Mesenchymal stem cell (in vitro differentiated cells and primary cell): ENCODE results near the gene MEOX1.

Experiments
- DNase-seq: peaks from one replicate; pipeline ENCODE4 v3.0.0-alpha.2; 2013
- H2AFZ ChIP-seq: one replicate; pipeline ENCODE4 v1.6.1; 2013; ENCODE audit warnings: low read depth, mild to moderate bottlenecking, control low read depth, inconsistent platforms, low read length, moderate library complexity
- H2AK5ac ChIP-seq: 2 replicates; pipeline ENCODE4 v1.6.1; 2013; ENCODE audit warnings: low read length, moderate library complexity, mild to moderate bottlenecking, inconsistent platforms; ENCODE audit not compliant: severe bottlenecking
- H2BK120ac ChIP-seq: one replicate; pipeline ENCODE4 v1.6.1; 2013; ENCODE audit warnings: low read depth, mild to moderate bottlenecking, inconsistent platforms, low read length, moderate library complexity
- H2BK12ac ChIP-seq, 2 experiments: one replicate each; pipeline ENCODE4 v1.6.1; 2013; ENCODE audit warnings: inconsistent platforms in 2 of 2, low read length in 2 of 2, mild to moderate bottlenecking in 2 of 2, moderate library complexity in 2 of 2, control low read depth in 1 of 2
- H2BK15ac ChIP-seq: one replicate; pipeline ENCODE4 v1.6.1; 2013; ENCODE audit warnings: mild to moderate bottlenecking, low read depth, inconsistent platforms; ENCODE audit not compliant: poor library complexity, severe bottlenecking
- H2BK5ac ChIP-seq: 2 replicates; pipeline ENCODE4 v1.6.1; 2013; ENCODE audit warnings: low read depth, mild to moderate bottlenecking, low read length, control low read depth, inconsistent platforms; ENCODE audit not compliant: poor library complexity, severe bottlenecking
- H3K14ac ChIP-seq, 2 experiments: one replicate each; pipeline ENCODE4 v1.6.1; 2013; ENCODE audit warnings: inconsistent platforms in 2 of 2, low read length in 2 of 2, control low read depth in 1 of 2, mild to moderate bottlenecking in 1 of 2, moderate library complexity in 1 of 2
- H3K18ac ChIP-seq, 2 experiments: one replicate each; pipeline ENCODE4 v1.6.1; 2013; ENCODE audit warnings: inconsistent platforms in 2 of 2, low read length in 2 of 2, control low read depth in 1 of 2, low read depth in 1 of 2, mild to moderate bottlenecking in 1 of 2
- H3K23ac ChIP-seq, 2 experiments: one replicate each; pipeline ENCODE4 v1.6.1; 2013; ENCODE audit warnings: inconsistent platforms in 2 of 2, low read length in 2 of 2, mild to moderate bottlenecking in 2 of 2, moderate library complexity in 2 of 2, control low read depth in 1 of 2
- H3K27ac ChIP-seq: 2 replicates; pipeline ENCODE4 v1.5.1; 2013; ENCODE audit warnings: mild to moderate bottlenecking, moderate library complexity, low read length, control low read depth, inconsistent platforms; ENCODE audit not compliant: poor library complexity, severe bottlenecking
- H3K27me3 ChIP-seq, 2 experiments: 2 replicates each; pipeline versions ENCODE4 v1.6.1 to v1.7.0; 2013; ENCODE audit warnings: low read length in 2 of 2, mild to moderate bottlenecking in 2 of 2, moderate library complexity in 2 of 2, control low read depth in 1 of 2, inconsistent platforms in 1 of 2; ENCODE audit not compliant: control insufficient read depth in 1 of 2, insufficient read depth in 1 of 2
- H3K36me3 ChIP-seq, 2 experiments: 2 replicates each; pipeline versions ENCODE4 v1.6.1 to v1.7.0; 2013; ENCODE audit warnings: low read length in 2 of 2, control low read depth in 1 of 2, inconsistent platforms in 1 of 2, low read depth in 1 of 2, mild to moderate bottlenecking in 1 of 2; ENCODE audit not compliant: insufficient read depth in 2 of 2, control insufficient read depth in 1 of 2
- H3K4ac ChIP-seq, 2 experiments: one replicate each; pipeline ENCODE4 v1.6.1; 2013; ENCODE audit warnings: inconsistent platforms in 2 of 2, low read length in 2 of 2, mild to moderate bottlenecking in 2 of 2, moderate library complexity in 2 of 2, control low read depth in 1 of 2, low read depth in 1 of 2
- H3K4me1 ChIP-seq: 2 replicates; pipeline ENCODE4 v1.6.1; 2013; ENCODE audit warnings: low read depth, low read length, control low read depth; ENCODE audit not compliant: control insufficient read depth, insufficient read depth
- H3K4me2 ChIP-seq: 2 replicates; pipeline ENCODE4 v1.6.1; 2013; ENCODE audit warnings: low read length, mild to moderate bottlenecking, inconsistent platforms; ENCODE audit not compliant: poor library complexity, severe bottlenecking
- H3K4me3 ChIP-seq, 2 experiments: 2 replicates each; pipeline versions ENCODE4 v1.5.1 to v1.7.0; 2013; ENCODE audit warnings: low read length in 2 of 2, mild to moderate bottlenecking in 2 of 2, control low read depth in 1 of 2, low read depth in 1 of 2; ENCODE audit not compliant: insufficient read depth in 1 of 2
- H3K79me1 ChIP-seq: replicated peaks from 2 replicates; pipeline ENCODE4 v1.6.1; 2013; ENCODE audit warnings: mild to moderate bottlenecking, control low read depth, low read length, inconsistent platforms; ENCODE audit not compliant: poor library complexity, severe bottlenecking
- H3K9ac ChIP-seq: 2 replicates; pipeline ENCODE4 v1.7.0; 2013; ENCODE audit warnings: mild to moderate bottlenecking, low read length, moderate library complexity
- H3K9me3 ChIP-seq: 2 replicates; pipeline ENCODE4 v1.7.0; 2013; ENCODE audit warnings: mild to moderate bottlenecking, low read length; ENCODE audit not compliant: control insufficient read depth
- H4K8ac ChIP-seq: one replicate; pipeline ENCODE4 v1.6.1; 2013; ENCODE audit warnings: inconsistent platforms, mild to moderate bottlenecking, low read length, moderate library complexity
- H4K91ac ChIP-seq: one replicate; pipeline ENCODE4 v1.6.1; 2013; ENCODE audit warnings: mild to moderate bottlenecking, low read length, inconsistent platforms
- WGBS: methylation state at CpG from one replicate; pipeline ENCODE4 v1.1.7; 2013; ENCODE audit warnings: mixed read lengths; 5-methylcytosine and 5-hydroxymethylcytosine counted together

Gene MEOX1

GRCh38 chr17:43619705-43620104 lies 42.0 kb downstream of the MEOX1 start:
- H3K4me3 ChIP-seq, result no peak overlapping the region
- no peak overlapping the region for H2BK12ac ChIP-seq
- H4K91ac ChIP-seq, result no peak overlapping the region
- no peak overlapping the region for H2BK120ac ChIP-seq
- H3K4me1 ChIP-seq, result peaks cover 2% of the 10 kb centered on the region
- H4K8ac ChIP-seq, result no peak overlapping the region
- H2BK15ac ChIP-seq, result no peak overlapping the region
- WGBS, result 85% methylated on average over 1 of the region's 5 CpGs
- no peak overlapping the region for H3K4me2 ChIP-seq
- no peaks in the 10 kb centered on the region for H3K36me3 ChIP-seq
- H2AFZ ChIP-seq, result no peak overlapping the region
- no peak overlapping the region for H3K18ac ChIP-seq
- no peak for DNase-seq
- H3K27ac ChIP-seq, result no peak overlapping the region
- no peak overlapping the region for H2BK5ac ChIP-seq
- H3K9ac ChIP-seq, result no peak overlapping the region
- H3K14ac ChIP-seq, result peak overlapping the region in 1 of 2 experiments; percentile 15
- H2AK5ac ChIP-seq, result no peak overlapping the region
- H3K4ac ChIP-seq, result no peak overlapping the region
- peaks cover 0 to 47% of the 10 kb centered on the region in 2 experiments for H3K27me3 ChIP-seq
- H3K23ac ChIP-seq, result no peak overlapping the region
- no peaks in the 10 kb centered on the region for H3K79me1 ChIP-seq
- no peaks in the 10 kb centered on the region for H3K9me3 ChIP-seq

- H3K4me3 ChIP-seq, result no peak overlapping the region
- no peak overlapping the region for H2AFZ ChIP-seq
- H2BK15ac ChIP-seq, result no peak overlapping the region
- H3K18ac ChIP-seq, result no peak overlapping the region
- no peak overlapping the region for H3K23ac ChIP-seq
- DNase-seq, result no peak
- H3K27me3 ChIP-seq, result peaks cover 6 to 59% of the 10 kb centered on the region in 2 experiments
- H3K79me1 ChIP-seq, result no peaks in the 10 kb centered on the region
- H2BK12ac ChIP-seq, result no peak overlapping the region
- H3K14ac ChIP-seq, result no peak overlapping the region
- H2BK120ac ChIP-seq, result no peak overlapping the region
- H3K4me1 ChIP-seq, result peaks cover 2% of the 10 kb centered on the region
- no peaks in the 10 kb centered on the region for H3K36me3 ChIP-seq
- H3K4me2 ChIP-seq, result no peak overlapping the region
- H3K27ac ChIP-seq, result no peak overlapping the region
- WGBS, result 68% methylated on average over 5 of the region's 8 CpGs
- no peak overlapping the region for H2BK5ac ChIP-seq
- H2AK5ac ChIP-seq, result no peak overlapping the region
- H4K8ac ChIP-seq, result no peak overlapping the region
- H3K9me3 ChIP-seq, result no peaks in the 10 kb centered on the region
- H3K9ac ChIP-seq, result no peak overlapping the region
- H4K91ac ChIP-seq, result no peak overlapping the region
- H3K4ac ChIP-seq, result no peak overlapping the region
These were observed 43.4 kb downstream of the MEOX1 start for GRCh38 chr17:43618276-43618675.

GRCh38 chr17:43616852-43617251 lies 44.9 kb downstream of the MEOX1 start:
- H3K4me3 ChIP-seq, result no peak overlapping the region
- no peak for DNase-seq
- H3K14ac ChIP-seq, result no peak overlapping the region
- no peaks in the 10 kb centered on the region for H3K36me3 ChIP-seq
- no peaks in the 10 kb centered on the region for H3K79me1 ChIP-seq
- no peak overlapping the region for H2AFZ ChIP-seq
- no peak overlapping the region for H2BK5ac ChIP-seq
- 82% methylated on average over 2 of the region's 5 CpGs for WGBS
- H3K4me2 ChIP-seq, result no peak overlapping the region
- H3K27ac ChIP-seq, result no peak overlapping the region
- no peak overlapping the region for H3K9ac ChIP-seq
- H3K23ac ChIP-seq, result no peak overlapping the region
- H2BK120ac ChIP-seq, result no peak overlapping the region
- H3K18ac ChIP-seq, result no peak overlapping the region
- H3K9me3 ChIP-seq, result no peaks in the 10 kb centered on the region
- peaks cover 2% of the 10 kb centered on the region for H3K4me1 ChIP-seq
- H4K8ac ChIP-seq, result no peak overlapping the region
- H3K4ac ChIP-seq, result no peak overlapping the region
- H3K27me3 ChIP-seq, result peaks cover 14 to 62% of the 10 kb centered on the region in 2 experiments
- H2BK15ac ChIP-seq, result no peak overlapping the region
- H4K91ac ChIP-seq, result no peak overlapping the region
- no peak overlapping the region for H2BK12ac ChIP-seq
- H2AK5ac ChIP-seq, result no peak overlapping the region

- Histone ChIP-seq H3K4ac (no peak overlapping the region), H3K4me1 (peaks cover 2% of the 10 kb centered on the region), H3K9ac (no peak overlapping the region), H3K4me2 (no peak overlapping the region), H2BK120ac (no peak overlapping the region), H2AK5ac (no peak overlapping the region), H4K91ac (no peak overlapping the region), H2BK5ac (no peak overlapping the region), H3K9me3 (no peaks in the 10 kb centered on the region), H3K79me1 (no peaks in the 10 kb centered on the region), H3K14ac (peak overlapping the region in 1 of 2 experiments; percentile 27), H2AFZ (no peak overlapping the region), H2BK15ac (no peak overlapping the region), H3K23ac (no peak overlapping the region), H3K18ac (no peak overlapping the region), H3K36me3 (no peaks in the 10 kb centered on the region), H3K27me3 (peaks cover 15 to 64% of the 10 kb centered on the region in 2 experiments), H3K27ac (no peak overlapping the region), H2BK12ac (no peak overlapping the region), H3K4me3 (no peak overlapping the region), H4K8ac (no peak overlapping the region)
- 85% methylated on average over 2 of the region's 2 CpGs for WGBS
- DNase-seq, result no peak
These were observed 45.3 kb downstream of the MEOX1 start for GRCh38 chr17:43616421-43616820.
